ENCODE data around the gene LEPR.
"Not testable (repeated sequence)": the region's sequence is repeated elsewhere in the genome, so short reads cannot be mapped to it uniquely, and the experiment has no call there.

The LEPR gene

GRCh38 chr1:65420590-65421350, at the start of gene LEPR, which contains the start of gene LEPROT:
Gene LEPR, plus strand, starts transcription at chr1:65420668. Its CDS starts 144,898 bp downstream, at chr1:65565566.
Gene LEPROT, plus strand, starts transcription at chr1:65420668. Its CDS starts 57 bp downstream, at chr1:65420725.
- DNase-seq (ENCODE audit: low read depth in 2 of 2), result no peak

- no peak for DNase-seq (ENCODE audit: low read depth in 2 of 2)
These were observed 48.9 kb upstream of the LEPR start for GRCh38 chr1:65371544-65371943.

- DNase-seq (ENCODE audit: low read depth in 2 of 2), result no peak
These were observed 47.9 kb upstream of the LEPR start for GRCh38 chr1:65372557-65372956.

GRCh38 chr1:65377496-65378246, 42.8 kb upstream of the LEPR start:
- DNase-seq (ENCODE audit: low read depth in 2 of 2), result no peak

- no peak for DNase-seq (ENCODE audit: low read depth in 2 of 2)
These were observed 42.1 kb upstream of the LEPR start for GRCh38 chr1:65378247-65378946.

GRCh38 chr1:65384426-65384825, 36.0 kb upstream of the LEPR start:
- DNase-seq (ENCODE audit: low read depth in 2 of 2), result not testable (repeated sequence)

- DNase-seq (ENCODE audit: low read depth in 2 of 2), result no peak
These were observed 34.0 kb upstream of the LEPR start for GRCh38 chr1:65386439-65386838.

- no peak for DNase-seq (ENCODE audit: low read depth in 2 of 2)
These were observed 32.6 kb upstream of the LEPR start for GRCh38 chr1:65387821-65388220.

GRCh38 chr1:65388908-65389695, 31.4 kb upstream of the LEPR start:
- no peak for DNase-seq (ENCODE audit: low read depth in 2 of 2)

- DNase-seq (ENCODE audit: low read depth in 2 of 2), result no peak
These were observed 28.0 kb upstream of the LEPR start for GRCh38 chr1:65392497-65392896.

GRCh38 chr1:65393347-65393746, 27.1 kb upstream of the LEPR start:
- DNase-seq (ENCODE audit: low read depth in 2 of 2), result no peak

GRCh38 chr1:65393928-65394327, 26.5 kb upstream of the LEPR start:
- no peak for DNase-seq (ENCODE audit: low read depth in 2 of 2)

- no peak for DNase-seq (ENCODE audit: low read depth in 2 of 2)
These were observed 24.4 kb upstream of the LEPR start for GRCh38 chr1:65395887-65396612.

- no peak for DNase-seq (ENCODE audit: low read depth in 2 of 2)
These were observed 22.4 kb upstream of the LEPR start for GRCh38 chr1:65398083-65398482.

- no peak for DNase-seq (ENCODE audit: low read depth in 2 of 2)
These were observed 21.5 kb upstream of the LEPR start for GRCh38 chr1:65399003-65399402.

GRCh38 chr1:65401612-65402011, 18.9 kb upstream of the LEPR start:
- no peak for DNase-seq (ENCODE audit: low read depth in 2 of 2)

- no peak for DNase-seq (ENCODE audit: low read depth in 2 of 2)
These were observed 15.5 kb upstream of the LEPR start for GRCh38 chr1:65404941-65405340.

GRCh38 chr1:65407877-65408276, 12.6 kb upstream of the LEPR start:
- DNase-seq (ENCODE audit: low read depth in 2 of 2), result no peak

- DNase-seq (ENCODE audit: low read depth in 2 of 2), result no peak
These were observed 11.2 kb upstream of the LEPR start for GRCh38 chr1:65409314-65409713.

- DNase-seq (ENCODE audit: low read depth in 2 of 2), result no peak
These were observed 10.6 kb upstream of the LEPR start for GRCh38 chr1:65409816-65410326.
